HG03175 (cell line): Measurements from ENCODE around the gene RAB40AL.
"Not testable (repeated sequence)": the region's sequence is repeated elsewhere in the genome, so short reads cannot be mapped to it uniquely, and the experiment has no call there.

Experiments
- ATAC-seq: cut with Tn5 transposase; IDR thresholded peaks from one replicate; pipeline ENCODE4 v1.9.1; 2021; ENCODE audit warnings: mild to moderate bottlenecking, moderate library complexity; ENCODE audit not compliant: unreplicated experiment

Gene RAB40AL

GRCh38 chrX:102936972-102937371 lies at the start of gene RAB40AL:
Gene RAB40AL (plus strand): TSS chrX:102937272. CDS start chrX:102937319, 47 bp downstream.
- ATAC-seq, result not testable (repeated sequence)

- no peak for ATAC-seq
Observed at GRCh38 chrX:102887687-102888086, 49.4 kb upstream of the RAB40AL start.

- no peak for ATAC-seq
Observed at GRCh38 chrX:102892103-102892502, 45.0 kb upstream of the RAB40AL start.

GRCh38 chrX:102899940-102900916 lies 36.8 kb upstream of the RAB40AL start:
- ATAC-seq, result peak; percentile 86

- no peak for ATAC-seq
Observed at GRCh38 chrX:102902355-102902754, 34.7 kb upstream of the RAB40AL start.

- no peak for ATAC-seq
Observed at GRCh38 chrX:102930990-102931756, 5.9 kb upstream of the RAB40AL start.

- no peak for ATAC-seq
Observed at GRCh38 chrX:102934624-102935023, 2.4 kb upstream of the RAB40AL start.

- peak; percentile 76 for ATAC-seq
Observed at GRCh38 chrX:102950908-102951866, 14.1 kb downstream of the RAB40AL start.

- ATAC-seq, result no peak
Observed at GRCh38 chrX:102957751-102958150, 20.7 kb downstream of the RAB40AL start.

- ATAC-seq, result no peak
Observed at GRCh38 chrX:102958794-102959193, 21.7 kb downstream of the RAB40AL start.

- ATAC-seq, result no peak
Observed at GRCh38 chrX:102959471-102959870, 22.4 kb downstream of the RAB40AL start.

GRCh38 chrX:102963955-102964354 lies 26.9 kb downstream of the RAB40AL start:
- ATAC-seq, result no peak

- ATAC-seq, result no peak
Observed at GRCh38 chrX:102964940-102965339, 27.9 kb downstream of the RAB40AL start.

- ATAC-seq, result no peak
Observed at GRCh38 chrX:102966701-102967100, 29.6 kb downstream of the RAB40AL start.

GRCh38 chrX:102968216-102968615 lies 31.1 kb downstream of the RAB40AL start:
- no peak for ATAC-seq

- not testable (repeated sequence) for ATAC-seq
Observed at GRCh38 chrX:102971536-102971935, 34.5 kb downstream of the RAB40AL start.

- no peak for ATAC-seq
Observed at GRCh38 chrX:102975016-102975415, 37.9 kb downstream of the RAB40AL start.

- ATAC-seq, result no peak
Observed at GRCh38 chrX:102976286-102976685, 39.2 kb downstream of the RAB40AL start.

- no peak for ATAC-seq
Observed at GRCh38 chrX:102976793-102977495, 39.9 kb downstream of the RAB40AL start.

GRCh38 chrX:102978594-102978993 lies 41.5 kb downstream of the RAB40AL start:
- no peak for ATAC-seq
